OCI-LY1 (cell line): ENCODE measurements around the gene MTHFD1L.
A peak's percentile ranks its signal among the peaks of the same experiment; 100 is the strongest.
"Not testable (repeated sequence)": the region's sequence is repeated elsewhere in the genome, so short reads cannot be mapped to it uniquely, and the experiment has no call there.

Experiments
- H2AFZ ChIP-seq: fragments of 200-600 bp; sonication (generic), shearing (Covaris generic); 2 replicates; pipeline ENCODE4 v1.6.0; 2014; ENCODE audit warnings: antibody characterized with exemption, mild to moderate bottlenecking, low read length
- H3F3A ChIP-seq: fragments of 200-600 bp; sonication (generic), shearing (Covaris generic); 2 replicates; pipeline ENCODE4 v1.6.0; 2014; ENCODE audit warnings: mild to moderate bottlenecking, antibody characterized with exemption, low read length, moderate library complexity; ENCODE audit not compliant: insufficient read depth
- H3K27ac ChIP-seq: fragments of 200-600 bp; sonication (generic); 2 replicates; pipeline ENCODE4 v1.5.1; 2014; ENCODE audit warnings: low read length, mixed run types, mild to moderate bottlenecking, low read depth; ENCODE audit not compliant: poor library complexity, severe bottlenecking
- H3K27me3 ChIP-seq: fragments of 200-600 bp; sonication (generic); 2 replicates; pipeline ENCODE4 v1.6.0; 2014; ENCODE audit warnings: antibody characterized with exemption, mild to moderate bottlenecking, low read length, moderate library complexity; ENCODE audit not compliant: insufficient read depth
- H3K36me3 ChIP-seq: fragments of 200-600 bp; sonication (generic); 2 replicates; pipeline ENCODE4 v1.6.1; 2014; ENCODE audit warnings: mild to moderate bottlenecking, antibody characterized with exemption, low read length, moderate library complexity, mixed read lengths; ENCODE audit not compliant: insufficient read depth
- H3K4me1 ChIP-seq: fragments of 200-600 bp; sonication (generic); 2 replicates; pipeline ENCODE4 v1.5.1; 2014; ENCODE audit warnings: mild to moderate bottlenecking, low read length, moderate library complexity; ENCODE audit not compliant: insufficient read depth, severe bottlenecking
- H3K4me2 ChIP-seq: fragments of 200-600 bp; sonication (generic), shearing (Covaris generic); 2 replicates; pipeline ENCODE4 v1.6.1; 2014; ENCODE audit warnings: low read length
- H3K4me3 ChIP-seq: fragments of 200-600 bp; sonication (generic); 2 replicates; pipeline ENCODE4 v1.5.1; 2014; ENCODE audit warnings: low read length, low read depth, mild to moderate bottlenecking, mixed read lengths; ENCODE audit not compliant: poor library complexity, severe bottlenecking
- H3K79me2 ChIP-seq: fragments of 200-600 bp; shearing (Covaris generic); 2 replicates; pipeline ENCODE4 v1.6.1; 2016; ENCODE audit warnings: mixed run types, low read length, mixed read lengths; ENCODE audit not compliant: insufficient read depth
- H3K9ac ChIP-seq: fragments of 200-600 bp; sonication (generic), shearing (Covaris generic); 2 replicates; pipeline ENCODE4 v1.6.1; 2014; ENCODE audit warnings: mild to moderate bottlenecking, low read length, mixed read lengths
- H3K9me2 ChIP-seq: fragments of 200-600 bp; sonication (generic), shearing (Covaris generic); 2 replicates; pipeline ENCODE4 v1.6.1; 2014; ENCODE audit warnings: low read depth, mild to moderate bottlenecking, low read length, mixed read lengths
- H3K9me3 ChIP-seq: fragments of 200-600 bp; shearing (Covaris generic); 2 replicates; pipeline ENCODE4 v1.6.1; 2014; ENCODE audit warnings: low read length, mixed read lengths
- H4K20me1 ChIP-seq: fragments of 200-600 bp; sonication (generic), shearing (Covaris generic); 2 replicates; pipeline ENCODE4 v1.6.0; 2016; ENCODE audit warnings: mild to moderate bottlenecking, low read length; ENCODE audit not compliant: insufficient read depth
- CTCF ChIP-seq: fragments of 200-600 bp; sonication (generic), shearing (Covaris generic); IDR thresholded peaks from 2 replicates; pipeline ENCODE4 v1.5.1; 2017; ENCODE audit warnings: mild to moderate bottlenecking, antibody characterized with exemption, low read length, moderate library complexity, mixed read lengths
- EZH2 ChIP-seq: fragments of 200-600 bp; sonication (generic), shearing (Covaris generic); IDR thresholded peaks from 2 replicates; pipeline ENCODE4 v1.8.0; 2017; ENCODE audit warnings: borderline replicate concordance, mixed run types, mild to moderate bottlenecking, antibody characterized with exemption, low read length, moderate library complexity, mixed read lengths

Gene MTHFD1L

GRCh38 chr6:150865406-150866146 lies at the start of gene MTHFD1L:
Gene MTHFD1L (plus strand): TSS chr6:150865702. CDS start chr6:150865823, 121 bp downstream.
- Histone ChIP-seq H3K9ac (peak within 1 kb of the TSS; percentile 97), H3K79me2 (peaks cover 36% of the 10 kb centered on the region), H4K20me1 (no peaks in the 10 kb centered on the region), H3K4me3 (peak within 1 kb of the TSS; percentile 97), H3K4me2 (peak within 1 kb of the TSS; percentile 86), H3K9me3 (no peaks in the 10 kb centered on the region), H3F3A (no peaks in the 10 kb centered on the region), H3K36me3 (no peaks in the 10 kb centered on the region; the same call in 1 of the 2 replicates), H3K27ac (peak within 1 kb of the TSS; percentile 47), H3K9me2 (no peaks in the 10 kb centered on the region), H2AFZ (no peak within 1 kb of the TSS), H3K27me3 (no peaks in the 10 kb centered on the region), H3K4me1 (peaks cover 15% of the 10 kb centered on the region)
- no peak for TF ChIP-seq EZH2
- TF ChIP-seq CTCF: peak; percentile 43

GRCh38 chr6:150816554-150816953 lies 48.9 kb upstream of the MTHFD1L start:
- H3K9ac ChIP-seq, H4K20me1 ChIP-seq, H2AFZ ChIP-seq, H3K9me3 ChIP-seq, H3K27me3 ChIP-seq, H3K4me3 ChIP-seq, H3K27ac ChIP-seq, H3K9me2 ChIP-seq, H3K79me2 ChIP-seq, H3F3A ChIP-seq, H3K4me2 ChIP-seq: not testable (repeated sequence)
- H3K36me3 ChIP-seq: peaks cover 88% of the 10 kb centered on the region
- peaks cover 27% of the 10 kb centered on the region for H3K4me1 ChIP-seq

GRCh38 chr6:150822932-150823331 lies 42.6 kb upstream of the MTHFD1L start:
- Histone ChIP-seq H3K79me2 (no peaks in the 10 kb centered on the region), H3K36me3 (peaks cover 86% of the 10 kb centered on the region), H3K9me2 (no peaks in the 10 kb centered on the region), H4K20me1 (no peaks in the 10 kb centered on the region), H2AFZ (no peak overlapping the region), H3K4me2 (no peak overlapping the region), H3K4me3 (no peak overlapping the region), H3K27ac (no peak overlapping the region), H3K27me3 (no peaks in the 10 kb centered on the region), H3F3A (no peaks in the 10 kb centered on the region), H3K9me3 (no peaks in the 10 kb centered on the region), H3K9ac (no peak overlapping the region), H3K4me1 (no peaks in the 10 kb centered on the region)
- no peak for TF ChIP-seq CTCF
- no peak for TF ChIP-seq EZH2

- Histone ChIP-seq H3K4me1 (no peaks in the 10 kb centered on the region), H3F3A (no peaks in the 10 kb centered on the region), H2AFZ (no peak overlapping the region), H3K4me2 (no peak overlapping the region), H3K36me3 (peaks cover 87% of the 10 kb centered on the region), H3K27me3 (no peaks in the 10 kb centered on the region), H3K79me2 (no peaks in the 10 kb centered on the region), H3K27ac (no peak overlapping the region), H3K4me3 (no peak overlapping the region), H4K20me1 (no peaks in the 10 kb centered on the region), H3K9ac (no peak overlapping the region), H3K9me2 (no peaks in the 10 kb centered on the region), H3K9me3 (no peaks in the 10 kb centered on the region)
- TF ChIP-seq CTCF: no peak
- TF ChIP-seq EZH2: no peak
Measured at GRCh38 chr6:150826788-150827187, 38.7 kb upstream of the MTHFD1L start.

GRCh38 chr6:150828107-150828506 lies 37.4 kb upstream of the MTHFD1L start:
- not testable (repeated sequence) for H3K9ac ChIP-seq, H4K20me1 ChIP-seq, H3K4me2 ChIP-seq, H3K4me3 ChIP-seq, H3K4me1 ChIP-seq, H3F3A ChIP-seq, H2AFZ ChIP-seq, H3K27ac ChIP-seq, H3K9me3 ChIP-seq, H3K27me3 ChIP-seq, H3K9me2 ChIP-seq, H3K79me2 ChIP-seq
- peaks cover 87% of the 10 kb centered on the region for H3K36me3 ChIP-seq
